OCI-LY1 (cell line): ENCODE data around the gene KCNIP3.

Source experiments
- H2AFZ ChIP-seq: fragments of 200-600 bp; sonication (generic), shearing (Covaris generic); 2 replicates; pipeline ENCODE4 v1.6.0; 2014; ENCODE audit warnings: antibody characterized with exemption, mild to moderate bottlenecking, low read length
- H3F3A ChIP-seq: fragments of 200-600 bp; sonication (generic), shearing (Covaris generic); 2 replicates; pipeline ENCODE4 v1.6.0; 2014; ENCODE audit warnings: mild to moderate bottlenecking, antibody characterized with exemption, low read length, moderate library complexity; ENCODE audit not compliant: insufficient read depth
- H3K27ac ChIP-seq: fragments of 200-600 bp; sonication (generic); 2 replicates; pipeline ENCODE4 v1.5.1; 2014; ENCODE audit warnings: low read length, mixed run types, mild to moderate bottlenecking, low read depth; ENCODE audit not compliant: poor library complexity, severe bottlenecking
- H3K27me3 ChIP-seq: fragments of 200-600 bp; sonication (generic); 2 replicates; pipeline ENCODE4 v1.6.0; 2014; ENCODE audit warnings: antibody characterized with exemption, mild to moderate bottlenecking, low read length, moderate library complexity; ENCODE audit not compliant: insufficient read depth
- H3K36me3 ChIP-seq: fragments of 200-600 bp; sonication (generic); 2 replicates; pipeline ENCODE4 v1.6.1; 2014; ENCODE audit warnings: mild to moderate bottlenecking, antibody characterized with exemption, low read length, moderate library complexity, mixed read lengths; ENCODE audit not compliant: insufficient read depth
- H3K4me1 ChIP-seq: fragments of 200-600 bp; sonication (generic); 2 replicates; pipeline ENCODE4 v1.5.1; 2014; ENCODE audit warnings: mild to moderate bottlenecking, low read length, moderate library complexity; ENCODE audit not compliant: insufficient read depth, severe bottlenecking
- H3K4me2 ChIP-seq: fragments of 200-600 bp; sonication (generic), shearing (Covaris generic); 2 replicates; pipeline ENCODE4 v1.6.1; 2014; ENCODE audit warnings: low read length
- H3K4me3 ChIP-seq: fragments of 200-600 bp; sonication (generic); 2 replicates; pipeline ENCODE4 v1.5.1; 2014; ENCODE audit warnings: low read length, low read depth, mild to moderate bottlenecking, mixed read lengths; ENCODE audit not compliant: poor library complexity, severe bottlenecking
- H3K79me2 ChIP-seq: fragments of 200-600 bp; shearing (Covaris generic); 2 replicates; pipeline ENCODE4 v1.6.1; 2016; ENCODE audit warnings: mixed run types, low read length, mixed read lengths; ENCODE audit not compliant: insufficient read depth
- H3K9ac ChIP-seq: fragments of 200-600 bp; sonication (generic), shearing (Covaris generic); 2 replicates; pipeline ENCODE4 v1.6.1; 2014; ENCODE audit warnings: mild to moderate bottlenecking, low read length, mixed read lengths
- H3K9me2 ChIP-seq: fragments of 200-600 bp; sonication (generic), shearing (Covaris generic); 2 replicates; pipeline ENCODE4 v1.6.1; 2014; ENCODE audit warnings: low read depth, mild to moderate bottlenecking, low read length, mixed read lengths
- H3K9me3 ChIP-seq: fragments of 200-600 bp; shearing (Covaris generic); 2 replicates; pipeline ENCODE4 v1.6.1; 2014; ENCODE audit warnings: low read length, mixed read lengths
- H4K20me1 ChIP-seq: fragments of 200-600 bp; sonication (generic), shearing (Covaris generic); 2 replicates; pipeline ENCODE4 v1.6.0; 2016; ENCODE audit warnings: mild to moderate bottlenecking, low read length; ENCODE audit not compliant: insufficient read depth
- EZH2 ChIP-seq: fragments of 200-600 bp; sonication (generic), shearing (Covaris generic); IDR thresholded peaks from 2 replicates; pipeline ENCODE4 v1.8.0; 2017; ENCODE audit warnings: borderline replicate concordance, mixed run types, mild to moderate bottlenecking, antibody characterized with exemption, low read length, moderate library complexity, mixed read lengths
- TF ChIP-seq, protein P1 (sequence below): fragments of 200-600 bp; sonication (generic), shearing (Covaris generic); IDR thresholded peaks from 2 replicates; pipeline ENCODE4 v1.5.1; 2017; ENCODE audit warnings: mild to moderate bottlenecking, antibody characterized with exemption, low read length, moderate library complexity, mixed read lengths

The KCNIP3 gene

GRCh38 chr2:95301876-95302641 lies 4.9 kb downstream of the KCNIP3 start:
- H3K27me3 ChIP-seq, result no peaks in the 10 kb centered on the region
- H3K27ac ChIP-seq, result no peak overlapping the region

GRCh38 chr2:95303191-95303919 lies 6.2 kb downstream of the KCNIP3 start:
- no peaks in the 10 kb centered on the region for H3F3A ChIP-seq
- H3K9me2 ChIP-seq, result no peaks in the 10 kb centered on the region
- TF ChIP-seq, protein P1, sequence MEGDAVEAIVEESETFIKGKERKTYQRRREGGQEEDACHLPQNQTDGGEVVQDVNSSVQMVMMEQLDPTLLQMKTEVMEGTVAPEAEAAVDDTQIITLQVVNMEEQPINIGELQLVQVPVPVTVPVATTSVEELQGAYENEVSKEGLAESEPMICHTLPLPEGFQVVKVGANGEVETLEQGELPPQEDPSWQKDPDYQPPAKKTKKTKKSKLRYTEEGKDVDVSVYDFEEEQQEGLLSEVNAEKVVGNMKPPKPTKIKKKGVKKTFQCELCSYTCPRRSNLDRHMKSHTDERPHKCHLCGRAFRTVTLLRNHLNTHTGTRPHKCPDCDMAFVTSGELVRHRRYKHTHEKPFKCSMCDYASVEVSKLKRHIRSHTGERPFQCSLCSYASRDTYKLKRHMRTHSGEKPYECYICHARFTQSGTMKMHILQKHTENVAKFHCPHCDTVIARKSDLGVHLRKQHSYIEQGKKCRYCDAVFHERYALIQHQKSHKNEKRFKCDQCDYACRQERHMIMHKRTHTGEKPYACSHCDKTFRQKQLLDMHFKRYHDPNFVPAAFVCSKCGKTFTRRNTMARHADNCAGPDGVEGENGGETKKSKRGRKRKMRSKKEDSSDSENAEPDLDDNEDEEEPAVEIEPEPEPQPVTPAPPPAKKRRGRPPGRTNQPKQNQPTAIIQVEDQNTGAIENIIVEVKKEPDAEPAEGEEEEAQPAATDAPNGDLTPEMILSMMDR, result no peak
- no peak for TF ChIP-seq EZH2
- no peak overlapping the region for H3K9ac ChIP-seq
- no peaks in the 10 kb centered on the region for H3K36me3 ChIP-seq
- no peak overlapping the region for H2AFZ ChIP-seq
- no peak overlapping the region for H3K4me2 ChIP-seq
- H3K4me3 ChIP-seq, result no peak overlapping the region
- no peaks in the 10 kb centered on the region for H3K4me1 ChIP-seq
- no peaks in the 10 kb centered on the region for H3K27me3 ChIP-seq
- no peaks in the 10 kb centered on the region for H4K20me1 ChIP-seq
- no peak overlapping the region for H3K27ac ChIP-seq
- H3K79me2 ChIP-seq, result no peaks in the 10 kb centered on the region
- no peaks in the 10 kb centered on the region for H3K9me3 ChIP-seq

More at GRCh38 chr2:95301876-95302641, 4.9 kb downstream of the KCNIP3 start:
- TF ChIP-seq EZH2, result no peak
- TF ChIP-seq, protein P1, result no peak
- Histone ChIP-seq H3K4me3 (no peak overlapping the region), H2AFZ (no peak overlapping the region), H3K9me2 (no peaks in the 10 kb centered on the region), H3K36me3 (no peaks in the 10 kb centered on the region), H3K9me3 (no peaks in the 10 kb centered on the region), H3K4me1 (no peaks in the 10 kb centered on the region), H3K4me2 (no peak overlapping the region), H4K20me1 (no peaks in the 10 kb centered on the region), H3F3A (no peaks in the 10 kb centered on the region), H3K9ac (no peak overlapping the region), H3K79me2 (no peaks in the 10 kb centered on the region)

DNA sequence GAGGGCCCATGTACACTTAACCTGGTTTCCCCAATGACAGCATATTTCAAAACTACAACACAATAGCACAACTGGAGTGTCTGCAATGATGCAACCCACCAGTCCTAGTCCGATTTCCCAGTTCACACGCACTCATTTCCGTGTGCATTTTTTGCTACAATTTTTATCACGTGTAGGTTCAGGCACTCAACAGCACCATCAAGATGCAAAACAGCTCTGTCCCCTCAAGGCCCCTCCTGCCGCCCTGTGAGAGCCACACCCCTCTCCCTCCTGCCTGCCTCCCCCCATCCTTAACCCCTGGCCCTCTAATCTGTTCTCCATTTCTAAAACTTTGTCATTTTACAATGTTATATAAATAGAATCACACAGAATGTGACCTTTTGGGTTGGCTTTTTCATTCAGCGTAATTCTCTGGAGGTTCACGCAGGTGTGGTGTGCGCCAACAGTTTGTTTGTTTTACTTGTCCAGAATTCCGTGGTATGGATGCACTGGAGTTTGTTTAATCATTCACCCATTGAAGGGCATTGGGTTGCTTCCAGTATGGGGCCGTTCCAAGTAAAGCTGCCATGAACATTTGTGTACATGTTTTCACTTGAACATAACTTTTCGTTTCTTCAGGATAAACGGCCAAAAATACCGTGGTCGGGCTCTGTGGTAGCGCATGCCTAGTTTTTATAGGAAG lies 8.4 kb downstream of the KCNIP3 start:
- Histone ChIP-seq H2AFZ (no peak overlapping the region), H3F3A (no peaks in the 10 kb centered on the region), H3K9me3 (no peaks in the 10 kb centered on the region), H3K27me3 (0 out of 2 replicates have a peak, but pooled peaks cover 3% of the 10 kb centered on the region), H3K27ac (no peak overlapping the region), H3K79me2 (no peaks in the 10 kb centered on the region), H4K20me1 (no peaks in the 10 kb centered on the region), H3K4me1 (no peaks in the 10 kb centered on the region), H3K9me2 (no peaks in the 10 kb centered on the region), H3K4me3 (no peak overlapping the region), H3K36me3 (no peaks in the 10 kb centered on the region), H3K9ac (no peak overlapping the region), H3K4me2 (no peak overlapping the region)
- no peak for TF ChIP-seq EZH2
- TF ChIP-seq, protein P1, result no peak
